ENCODE measurements around the gene EML3.
A peak's percentile ranks its signal among the peaks of the same experiment; 100 is the strongest.

DNA sequence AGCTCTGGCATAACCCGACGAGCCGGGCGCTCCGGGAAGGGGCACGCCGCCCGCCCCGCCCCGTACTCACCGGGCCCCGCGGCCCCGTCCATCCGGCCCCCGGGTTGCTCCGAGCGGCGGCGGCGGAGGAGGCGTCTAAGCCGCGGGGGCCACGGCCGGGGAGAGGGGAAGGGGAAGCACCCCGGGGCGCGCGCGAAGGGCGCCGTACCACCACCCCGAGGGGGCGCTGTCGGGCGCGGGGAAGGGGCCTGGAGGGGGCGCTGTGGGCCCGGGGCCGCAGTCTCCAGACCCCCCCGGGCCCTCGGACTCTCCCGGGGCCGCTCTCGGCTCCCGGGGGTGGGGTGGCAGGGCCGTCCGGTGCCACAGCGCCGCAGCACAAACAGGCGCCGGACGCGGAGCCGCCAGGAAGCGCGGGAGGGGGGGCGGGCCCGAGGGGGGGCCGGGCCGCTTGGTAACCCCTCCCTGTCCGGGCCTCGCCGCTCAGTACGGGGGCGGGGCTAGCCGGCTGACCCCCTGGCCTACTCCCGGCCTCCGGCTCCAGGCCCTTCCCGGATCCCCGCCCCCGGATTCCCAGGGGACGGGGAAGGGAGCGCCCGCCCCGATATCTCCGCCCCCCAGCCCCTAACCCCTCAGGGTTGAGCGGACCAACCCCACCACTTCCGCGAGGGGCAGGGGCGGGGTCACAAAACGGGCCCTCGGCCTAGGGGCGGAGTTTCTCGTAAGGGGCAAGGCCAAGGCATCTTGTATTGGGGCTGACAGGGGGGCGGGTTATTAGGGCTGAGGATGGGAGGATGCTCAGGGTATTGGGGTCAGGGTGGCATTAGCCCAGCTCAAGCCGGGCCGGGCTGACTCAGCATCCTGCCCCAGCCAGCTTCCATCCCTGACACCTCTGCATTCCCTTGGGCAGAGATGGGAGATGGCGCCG lies at the start of gene EML3, which contains the start of gene ROM1:
- TF ChIP-seq, protein P1, sequence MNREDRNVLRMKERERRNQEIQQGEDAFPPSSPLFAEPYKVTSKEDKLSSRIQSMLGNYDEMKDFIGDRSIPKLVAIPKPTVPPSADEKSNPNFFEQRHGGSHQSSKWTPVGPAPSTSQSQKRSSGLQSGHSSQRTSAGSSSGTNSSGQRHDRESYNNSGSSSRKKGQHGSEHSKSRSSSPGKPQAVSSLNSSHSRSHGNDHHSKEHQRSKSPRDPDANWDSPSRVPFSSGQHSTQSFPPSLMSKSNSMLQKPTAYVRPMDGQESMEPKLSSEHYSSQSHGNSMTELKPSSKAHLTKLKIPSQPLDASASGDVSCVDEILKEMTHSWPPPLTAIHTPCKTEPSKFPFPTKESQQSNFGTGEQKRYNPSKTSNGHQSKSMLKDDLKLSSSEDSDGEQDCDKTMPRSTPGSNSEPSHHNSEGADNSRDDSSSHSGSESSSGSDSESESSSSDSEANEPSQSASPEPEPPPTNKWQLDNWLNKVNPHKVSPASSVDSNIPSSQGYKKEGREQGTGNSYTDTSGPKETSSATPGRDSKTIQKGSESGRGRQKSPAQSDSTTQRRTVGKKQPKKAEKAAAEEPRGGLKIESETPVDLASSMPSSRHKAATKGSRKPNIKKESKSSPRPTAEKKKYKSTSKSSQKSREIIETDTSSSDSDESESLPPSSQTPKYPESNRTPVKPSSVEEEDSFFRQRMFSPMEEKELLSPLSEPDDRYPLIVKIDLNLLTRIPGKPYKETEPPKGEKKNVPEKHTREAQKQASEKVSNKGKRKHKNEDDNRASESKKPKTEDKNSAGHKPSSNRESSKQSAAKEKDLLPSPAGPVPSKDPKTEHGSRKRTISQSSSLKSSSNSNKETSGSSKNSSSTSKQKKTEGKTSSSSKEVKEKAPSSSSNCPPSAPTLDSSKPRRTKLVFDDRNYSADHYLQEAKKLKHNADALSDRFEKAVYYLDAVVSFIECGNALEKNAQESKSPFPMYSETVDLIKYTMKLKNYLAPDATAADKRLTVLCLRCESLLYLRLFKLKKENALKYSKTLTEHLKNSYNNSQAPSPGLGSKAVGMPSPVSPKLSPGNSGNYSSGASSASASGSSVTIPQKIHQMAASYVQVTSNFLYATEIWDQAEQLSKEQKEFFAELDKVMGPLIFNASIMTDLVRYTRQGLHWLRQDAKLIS (CRISPR knock-in tag; IDR thresholded peaks at IDR 0.05; ENCODE audit: borderline replicate concordance): no peak
- TF ChIP-seq, protein P2, sequence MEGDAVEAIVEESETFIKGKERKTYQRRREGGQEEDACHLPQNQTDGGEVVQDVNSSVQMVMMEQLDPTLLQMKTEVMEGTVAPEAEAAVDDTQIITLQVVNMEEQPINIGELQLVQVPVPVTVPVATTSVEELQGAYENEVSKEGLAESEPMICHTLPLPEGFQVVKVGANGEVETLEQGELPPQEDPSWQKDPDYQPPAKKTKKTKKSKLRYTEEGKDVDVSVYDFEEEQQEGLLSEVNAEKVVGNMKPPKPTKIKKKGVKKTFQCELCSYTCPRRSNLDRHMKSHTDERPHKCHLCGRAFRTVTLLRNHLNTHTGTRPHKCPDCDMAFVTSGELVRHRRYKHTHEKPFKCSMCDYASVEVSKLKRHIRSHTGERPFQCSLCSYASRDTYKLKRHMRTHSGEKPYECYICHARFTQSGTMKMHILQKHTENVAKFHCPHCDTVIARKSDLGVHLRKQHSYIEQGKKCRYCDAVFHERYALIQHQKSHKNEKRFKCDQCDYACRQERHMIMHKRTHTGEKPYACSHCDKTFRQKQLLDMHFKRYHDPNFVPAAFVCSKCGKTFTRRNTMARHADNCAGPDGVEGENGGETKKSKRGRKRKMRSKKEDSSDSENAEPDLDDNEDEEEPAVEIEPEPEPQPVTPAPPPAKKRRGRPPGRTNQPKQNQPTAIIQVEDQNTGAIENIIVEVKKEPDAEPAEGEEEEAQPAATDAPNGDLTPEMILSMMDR (IDR thresholded peaks at IDR 0.05): peak; percentile 93
- TF ChIP-seq CREM (CRISPR knock-in tag; IDR thresholded peaks at IDR 0.05): no peak
- TF ChIP-seq ZNF121 (CRISPR knock-in tag; IDR thresholded peaks at IDR 0.05): no peak
- no peak for TF ChIP-seq FOXJ3 (CRISPR knock-in tag; IDR thresholded peaks at IDR 0.05; ENCODE audit: borderline replicate concordance)
- TF ChIP-seq NFATC4 (CRISPR knock-in tag; IDR thresholded peaks at IDR 0.05): no peak
- no peak for TF ChIP-seq HMGA2 (CRISPR knock-in tag; IDR thresholded peaks at IDR 0.05)
- TF ChIP-seq ZNF263 (CRISPR knock-in tag; IDR thresholded peaks at IDR 0.05; ENCODE audit: low read depth): no peak
- TF ChIP-seq, protein P3, sequence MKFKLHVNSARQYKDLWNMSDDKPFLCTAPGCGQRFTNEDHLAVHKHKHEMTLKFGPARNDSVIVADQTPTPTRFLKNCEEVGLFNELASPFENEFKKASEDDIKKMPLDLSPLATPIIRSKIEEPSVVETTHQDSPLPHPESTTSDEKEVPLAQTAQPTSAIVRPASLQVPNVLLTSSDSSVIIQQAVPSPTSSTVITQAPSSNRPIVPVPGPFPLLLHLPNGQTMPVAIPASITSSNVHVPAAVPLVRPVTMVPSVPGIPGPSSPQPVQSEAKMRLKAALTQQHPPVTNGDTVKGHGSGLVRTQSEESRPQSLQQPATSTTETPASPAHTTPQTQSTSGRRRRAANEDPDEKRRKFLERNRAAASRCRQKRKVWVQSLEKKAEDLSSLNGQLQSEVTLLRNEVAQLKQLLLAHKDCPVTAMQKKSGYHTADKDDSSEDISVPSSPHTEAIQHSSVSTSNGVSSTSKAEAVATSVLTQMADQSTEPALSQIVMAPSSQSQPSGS (CRISPR knock-in tag; IDR thresholded peaks at IDR 0.05; ENCODE audit: borderline replicate concordance, low read depth): no peak

Data from WTC11 (cell line).